A549 (cell line): ENCODE results near the gene HRH2. TPM values are rescaled to one million over a fixed set of nuclear protein-coding genes. Genes with fewer than 3 reads are reported as not detected.

ENCODE experiments used
- ATAC-seq, 2 experiments: fragments of 200-7000 bp in 1 of 2; fragments of >200 bp in 1 of 2; cut with Nextera tagmentation in 1 of 2; cut with Tn5 transposase in 1 of 2; 3 replicates each; pipeline versions ENCODE4 v1.8.0 to v1.9.1; 2018 to 2020; ENCODE audit warnings: mild to moderate bottlenecking in 1 of 2, moderate library complexity in 1 of 2
- CTCF ChIA-PET: fragments of 300-600 bp; sonication (Branson Sonifier 250); formaldehyde crosslinking; extraction: SDS; loops from one replicate; lab custom pipeline; 2021; ENCODE audit warnings: antibody characterized with exemption, inconsistent platforms; lab: Yijun Ruan, JAX
- POLR2A ChIA-PET: fragments of 350-600 bp; formaldehyde crosslinking; extraction: SDS; loops from one replicate; lab custom pipeline; 2021; ENCODE audit warnings: antibody characterized with exemption, inconsistent platforms; lab: Yijun Ruan, JAX
- DNase-seq, 2 experiments: peaks; one replicate each; pipeline versions ENCODE4 v3.0.0 to v3.0.0-alpha.2; 2011 to 2016; ENCODE audit warnings: low read depth in 1 of 2, low spot score in 1 of 2
- FAIRE-seq: peaks from 2 replicates; lab custom pipeline; 2011; peaks lifted over from hg19 to GRCh38; lab: Jason Lieb, UNC
- H3K27ac ChIP-seq, 2 experiments: fragments of >200 bp; sonication (Bioruptor Twin); formaldehyde crosslinking; 3 replicates each; pipeline ENCODE4 v1.5.1; 2016 to 2017
- H3K4me1 ChIP-seq: fragments of >200 bp; sonication (Bioruptor Twin); formaldehyde crosslinking; 3 replicates; pipeline ENCODE4 v1.6.1; 2016
- H3K4me2 ChIP-seq: fragments of >200 bp; sonication (Bioruptor Twin); formaldehyde crosslinking; 3 replicates; pipeline ENCODE4 v1.6.1; 2016
- H3K4me3 ChIP-seq: fragments of >200 bp; sonication (Bioruptor Twin); formaldehyde crosslinking; 3 replicates; pipeline ENCODE4 v1.5.1; 2016
- H3K9me3 ChIP-seq: fragments of >200 bp; sonication (Bioruptor Twin); formaldehyde crosslinking; 3 replicates; pipeline ENCODE4 v1.6.1; 2016
- CHD4 ChIP-seq: fragments of 200-600 bp; sonication (generic); IDR thresholded peaks from 2 replicates; pipeline ENCODE4 v1.6.1; 2016; ENCODE audit warnings: antibody characterized with exemption, mild to moderate bottlenecking, borderline replicate concordance
- EHF ChIP-seq: fragments of 250-450 bp; sonication (Bioruptor Pico); IDR thresholded peaks from 2 replicates; pipeline ENCODE4 v1.5.0; 2020; ENCODE audit warnings: mild to moderate bottlenecking
- EP300 ChIP-seq, 2 experiments: fragments of >200 bp; sonication (Bioruptor Twin); formaldehyde crosslinking; IDR thresholded peaks; 2 replicates in 1 of 2; 3 replicates in 1 of 2; pipeline ENCODE4 v1.6.1; 2016 to 2017
- ESRRA ChIP-seq: fragments of 150-350 bp; IDR thresholded peaks from 2 replicates; pipeline ENCODE4 v1.6.1; 2014; ENCODE audit warnings: mild to moderate bottlenecking, low read length, borderline replicate concordance
- FOSB ChIP-seq: fragments of 250-450 bp; sonication (Bioruptor Pico); IDR thresholded peaks from 2 replicates; pipeline ENCODE4 v1.5.0; 2020; ENCODE audit warnings: mild to moderate bottlenecking, moderate library complexity
- FOXS1 ChIP-seq: fragments of 250-450 bp; sonication (Bioruptor Pico); IDR thresholded peaks from 2 replicates; pipeline ENCODE4 v1.5.0; 2020; ENCODE audit warnings: mild to moderate bottlenecking, moderate library complexity
- HEYL ChIP-seq: fragments of 250-450 bp; sonication (Bioruptor Pico); IDR thresholded peaks from 2 replicates; pipeline ENCODE4 v1.8.0; 2021; ENCODE audit warnings: mild to moderate bottlenecking, moderate library complexity
- HOXB5 ChIP-seq: fragments of 250-450 bp; sonication (Bioruptor Pico); IDR thresholded peaks from 2 replicates; pipeline ENCODE4 v1.5.0; 2020; ENCODE audit warnings: mild to moderate bottlenecking, moderate library complexity
- JUNB ChIP-seq: fragments of >200 bp; sonication (Bioruptor Twin); formaldehyde crosslinking; IDR thresholded peaks from 2 replicates; pipeline ENCODE4 v1.6.1; 2016
- NFE2L2 ChIP-seq: fragments of 150-350 bp; conservative IDR thresholded peaks from 2 replicates; pipeline ENCODE4 v1.6.1; 2014; ENCODE audit warnings: low read length
- NR3C1 ChIP-seq: fragments of >200 bp; sonication (Bioruptor Twin); formaldehyde crosslinking; IDR thresholded peaks from 3 replicates; pipeline ENCODE4 v1.6.1; 2017
- POLR2A ChIP-seq: IDR thresholded peaks from 2 replicates; pipeline ENCODE4 v1.6.1; 2012; ENCODE audit warnings: mild to moderate bottlenecking, low read length
- POLR2AphosphoS2 ChIP-seq: conservative IDR thresholded peaks from 2 replicates; pipeline ENCODE4 v1.6.1; 2012; ENCODE audit warnings: low read length, improper control_type of control experiment, inconsistent platforms
- RAD21 ChIP-seq, 2 experiments: fragments of >200 bp in 1 of 2; sonication (Bioruptor Twin) in 1 of 2; formaldehyde crosslinking in 1 of 2; IDR thresholded peaks in 1 of 2; conservative IDR thresholded peaks in 1 of 2; 2 replicates in 1 of 2; 3 replicates in 1 of 2; pipeline ENCODE4 v1.6.1; 2012 to 2018; ENCODE audit warnings: inconsistent platforms in 1 of 2
- TFCP2L1 ChIP-seq: fragments of 250-450 bp; sonication (Bioruptor Pico); IDR thresholded peaks from 2 replicates; pipeline ENCODE4 v1.5.0; 2021; ENCODE audit warnings: mild to moderate bottlenecking
- ZC3H11A ChIP-seq: fragments of 450-650 bp; IDR thresholded peaks from 2 replicates; pipeline ENCODE4 v1.6.1; 2014; ENCODE audit warnings: antibody characterized with exemption, mild to moderate bottlenecking
- ZNF302 ChIP-seq: fragments of 250-450 bp; sonication (Bioruptor Pico); IDR thresholded peaks from 2 replicates; pipeline ENCODE4 v1.9.0; 2021; ENCODE audit warnings: inconsistent platforms, mild to moderate bottlenecking, moderate library complexity
- WGBS: methylation state at CpG from one replicate; pipeline ENCODE4 v1.1.6; 2017; ENCODE audit errors: missing lambda C conversion rate; 5-methylcytosine and 5-hydroxymethylcytosine counted together
- polyA minus RNA-seq: library from RNA; depleted of rRNA, polyadenylated mRNA; stranded (reverse); fragments of >200 nt; gene quantifications from 2 replicates; pipeline ENCODE4 v1.2.3, GENCODE V29; 2011; rRNA and poly(A)+ RNA removed
- polyA plus RNA-seq, 4 experiments: library from polyadenylated mRNA; depleted of rRNA in 3 of 4; stranded (reverse); fragments of >200 nt; fragmentation: RNase III in 1 of 4; extraction: RNeasy Plus Mini Kit Qiagen cat#74134 plus additional on column Dnase treatment in 1 of 4; gene quantifications; 2 replicates in 3 of 4; 3 replicates in 1 of 4; pipeline ENCODE4 v1.2.3, GENCODE V29; 2011 to 2017
- TF ChIP-seq, protein P1 (sequence below): IDR thresholded peaks from 2 replicates; pipeline ENCODE4 v1.6.1; 2012; ENCODE audit warnings: low read depth, borderline replicate concordance
- TF ChIP-seq, protein P2 (sequence below): IDR thresholded peaks from 2 replicates; pipeline ENCODE4 v1.6.1; 2012
- TF ChIP-seq, protein P3 (sequence below): fragments of >200 bp; sonication (Bioruptor Twin); formaldehyde crosslinking; IDR thresholded peaks from 3 replicates; pipeline ENCODE4 v1.5.1; 2016
- TF ChIP-seq, protein P4 (sequence below): fragments of 250-450 bp; sonication (Bioruptor Pico); IDR thresholded peaks from 2 replicates; pipeline ENCODE4 v1.5.0; 2021; ENCODE audit warnings: mild to moderate bottlenecking, moderate library complexity, borderline replicate concordance

The HRH2 gene, protein sequence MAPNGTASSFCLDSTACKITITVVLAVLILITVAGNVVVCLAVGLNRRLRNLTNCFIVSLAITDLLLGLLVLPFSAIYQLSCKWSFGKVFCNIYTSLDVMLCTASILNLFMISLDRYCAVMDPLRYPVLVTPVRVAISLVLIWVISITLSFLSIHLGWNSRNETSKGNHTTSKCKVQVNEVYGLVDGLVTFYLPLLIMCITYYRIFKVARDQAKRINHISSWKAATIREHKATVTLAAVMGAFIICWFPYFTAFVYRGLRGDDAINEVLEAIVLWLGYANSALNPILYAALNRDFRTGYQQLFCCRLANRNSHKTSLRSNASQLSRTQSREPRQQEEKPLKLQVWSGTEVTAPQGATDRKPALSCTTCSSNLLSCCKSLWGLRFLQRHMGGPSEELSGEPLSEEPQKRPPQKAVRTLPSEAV
- polyA plus RNA-seq (2011; rRNA removed) (0.62 and 0.93 TPM in 2 replicates), polyA plus RNA-seq (2017; fragmentation: RNase III; extraction: RNeasy Plus Mini Kit Qiagen cat#74134 plus additional on column Dnase treatment) (0.54 to 0.87 TPM (median 0.58 TPM) in 3 replicates), polyA minus RNA-seq (1.8 and 1.9 TPM in 2 replicates)
- polyA plus RNA-seq (2012; cell fraction: cytosol; rRNA removed): 0.61 and 0.71 TPM in 2 replicates
- polyA plus RNA-seq (2012; cell fraction: nucleus; rRNA removed): 0.45 and 0.71 TPM in 2 replicates

DNA sequence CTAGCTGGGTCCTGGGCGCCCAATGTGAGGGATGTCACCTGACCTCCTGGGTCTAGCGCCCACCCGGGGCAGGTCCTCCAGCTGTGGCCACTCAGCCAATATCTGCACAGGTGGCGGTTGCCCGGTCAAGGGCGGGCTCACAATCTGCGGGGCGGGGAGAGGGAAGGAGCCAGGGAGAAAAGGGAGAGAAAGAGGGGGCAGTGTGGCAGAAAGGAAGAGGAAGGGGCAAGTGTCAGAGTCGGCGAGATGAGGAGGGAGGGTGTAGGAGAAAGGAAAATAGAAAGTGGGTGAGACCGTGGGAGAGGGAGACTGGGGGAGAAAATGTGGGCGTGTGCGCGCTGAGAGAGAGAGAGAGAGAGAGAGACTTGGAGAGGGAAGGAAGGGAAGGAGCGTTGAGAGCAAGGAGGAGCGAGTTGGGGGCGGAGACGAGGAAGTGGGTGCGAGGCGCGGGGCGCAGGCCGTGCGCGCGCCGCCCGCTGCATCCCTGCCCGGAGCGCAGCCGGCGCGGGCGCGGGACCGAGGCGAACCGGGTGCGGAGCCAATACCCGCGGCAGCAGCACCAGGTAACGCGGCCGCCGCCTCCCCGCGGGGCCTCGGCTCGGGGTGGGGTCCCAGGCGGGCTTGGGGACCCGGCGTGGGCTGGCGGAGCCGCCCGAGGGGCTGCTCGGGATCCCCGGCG lies at the start of gene HRH2:
HRH2 (plus strand) TSS at position 479 of the 679 bp plus-strand sequence. CDS start 25,163 bp downstream, outside the sequence.
- H3K4me2 ChIP-seq: peak within 1 kb of the TSS; percentile 95
- no peak for FAIRE-seq
- ChIA-PET CTCF (interaction anchor here (1.2 to 1.3 kb wide), 2 partner anchors 72 to 128 kb away, joined by 3 to 4 read pairs; no protein-coding TSS in a partner anchor), POLR2A (no interaction called here)
- no peaks in the 10 kb centered on the region for H3K9me3 ChIP-seq
- ATAC-seq: peak; percentile 76 to 87
- peak within 1 kb of the TSS; percentile 60 for H3K4me3 ChIP-seq
- H3K27ac ChIP-seq: peak within 1 kb of the TSS; percentile 73 to 83
- H3K4me1 ChIP-seq: peaks cover 9% of the 10 kb centered on the region; the same call in 2 of the 3 replicates
- TF ChIP-seq, protein P1, sequence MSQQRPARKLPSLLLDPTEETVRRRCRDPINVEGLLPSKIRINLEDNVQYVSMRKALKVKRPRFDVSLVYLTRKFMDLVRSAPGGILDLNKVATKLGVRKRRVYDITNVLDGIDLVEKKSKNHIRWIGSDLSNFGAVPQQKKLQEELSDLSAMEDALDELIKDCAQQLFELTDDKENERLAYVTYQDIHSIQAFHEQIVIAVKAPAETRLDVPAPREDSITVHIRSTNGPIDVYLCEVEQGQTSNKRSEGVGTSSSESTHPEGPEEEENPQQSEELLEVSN: 0 out of 2 replicates have a peak, but pooled peaks have one; percentile 30
- TF ChIP-seq FOSB (CRISPR knock-in tag) (no peak), POLR2A (peak; percentile 49)
- TF ChIP-seq, protein P2, sequence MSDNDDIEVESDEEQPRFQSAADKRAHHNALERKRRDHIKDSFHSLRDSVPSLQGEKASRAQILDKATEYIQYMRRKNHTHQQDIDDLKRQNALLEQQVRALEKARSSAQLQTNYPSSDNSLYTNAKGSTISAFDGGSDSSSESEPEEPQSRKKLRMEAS: peak; percentile 44; the same call in 1 of the 2 replicates
- DNase-seq: peak; percentile 60 to 67
- WGBS: 2% methylated on average over 44 of the region's 58 CpGs

DNA sequence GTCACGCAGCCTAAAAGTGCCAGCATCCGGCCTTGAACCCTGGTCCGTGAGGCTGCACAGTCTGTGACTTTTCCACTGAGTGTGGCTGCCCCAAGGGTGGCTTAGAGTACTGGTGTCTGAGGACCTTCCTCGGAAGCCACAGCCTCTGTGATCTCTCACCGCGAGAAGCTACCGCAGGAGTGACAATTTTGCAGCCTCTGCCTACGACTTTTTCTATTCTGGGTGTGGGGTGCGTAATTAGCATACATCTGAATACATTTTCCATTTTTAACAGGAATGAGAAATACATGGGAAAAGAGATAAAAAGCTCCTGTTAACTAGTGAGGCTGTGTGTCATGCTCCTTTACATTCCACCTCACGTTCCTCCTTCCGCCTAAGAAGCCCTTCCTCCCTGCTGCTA lies 48.3 kb upstream of the HRH2 start:
- ChIA-PET CTCF (interaction anchor here (0.7 kb wide), 1 partner anchor 42 kb away, joined by 3 read pairs; no protein-coding TSS in a partner anchor), POLR2A (no interaction called here)
- no peak for FAIRE-seq
- H3K4me2 ChIP-seq: no peak overlapping the region
- ATAC-seq: no peak
- TF ChIP-seq, protein P3, sequence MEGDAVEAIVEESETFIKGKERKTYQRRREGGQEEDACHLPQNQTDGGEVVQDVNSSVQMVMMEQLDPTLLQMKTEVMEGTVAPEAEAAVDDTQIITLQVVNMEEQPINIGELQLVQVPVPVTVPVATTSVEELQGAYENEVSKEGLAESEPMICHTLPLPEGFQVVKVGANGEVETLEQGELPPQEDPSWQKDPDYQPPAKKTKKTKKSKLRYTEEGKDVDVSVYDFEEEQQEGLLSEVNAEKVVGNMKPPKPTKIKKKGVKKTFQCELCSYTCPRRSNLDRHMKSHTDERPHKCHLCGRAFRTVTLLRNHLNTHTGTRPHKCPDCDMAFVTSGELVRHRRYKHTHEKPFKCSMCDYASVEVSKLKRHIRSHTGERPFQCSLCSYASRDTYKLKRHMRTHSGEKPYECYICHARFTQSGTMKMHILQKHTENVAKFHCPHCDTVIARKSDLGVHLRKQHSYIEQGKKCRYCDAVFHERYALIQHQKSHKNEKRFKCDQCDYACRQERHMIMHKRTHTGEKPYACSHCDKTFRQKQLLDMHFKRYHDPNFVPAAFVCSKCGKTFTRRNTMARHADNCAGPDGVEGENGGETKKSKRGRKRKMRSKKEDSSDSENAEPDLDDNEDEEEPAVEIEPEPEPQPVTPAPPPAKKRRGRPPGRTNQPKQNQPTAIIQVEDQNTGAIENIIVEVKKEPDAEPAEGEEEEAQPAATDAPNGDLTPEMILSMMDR: no peak
- TF ChIP-seq ZNF302 (CRISPR knock-in tag) (no peak), CHD4 (no peak), HOXB5 (no peak)
- TF ChIP-seq, all 56 proteins: peak for 0
- Histone ChIP-seq H3K9me3 (peaks cover 13% of the 10 kb centered on the region), H3K4me3 (no peak overlapping the region), H3K27ac (no peak overlapping the region), H3K4me1 (no peaks in the 10 kb centered on the region)
- no peak for DNase-seq
- WGBS: 73% methylated on average over 11 of the region's 11 CpGs

DNA sequence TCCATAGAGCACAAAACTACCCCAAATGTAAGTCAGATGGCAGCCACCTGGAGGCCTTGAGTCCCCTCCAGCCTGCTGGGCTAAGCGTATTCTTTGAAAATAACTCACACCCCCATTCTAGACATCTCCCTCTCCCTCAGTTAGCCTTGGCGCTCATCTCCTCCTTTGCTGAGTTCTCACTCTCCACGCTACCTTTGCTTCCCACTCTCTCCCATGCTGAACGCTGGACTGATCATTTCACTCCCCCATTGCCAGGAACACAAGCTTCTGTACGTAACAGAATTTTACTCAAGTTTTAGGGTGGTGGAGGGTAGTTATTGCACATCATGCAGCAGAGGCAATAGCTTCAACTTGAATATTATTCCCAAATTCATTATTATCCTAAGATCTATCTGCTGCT lies 47.5 kb upstream of the HRH2 start:
- DNase-seq (no peak), ATAC-seq (no peak), FAIRE-seq (no peak)
- POLR2A ChIA-PET: no interaction called here
- TF ChIP-seq FOXS1 (CRISPR knock-in tag): no peak
- TF ChIP-seq POLR2AphosphoS2: no peak
- TF ChIP-seq ESRRA: no peak
- no peak for TF ChIP-seq ZC3H11A
- no peak for TF ChIP-seq HEYL
- no peak for TF ChIP-seq EP300 (IDR thresholded peaks at IDR 0.05)
- TF ChIP-seq NFE2L2: no peak
- no peak for TF ChIP-seq TFCP2L1 (CRISPR knock-in tag)
- TF ChIP-seq JUNB: no peak
- no peak for TF ChIP-seq NR3C1
- no peak for TF ChIP-seq EHF (CRISPR knock-in tag)
- no peak for TF ChIP-seq RAD21 (conservative IDR thresholded peaks at IDR 0.05 in 1 of 2, IDR thresholded peaks at IDR 0.05 in 1 of 2)
- TF ChIP-seq, protein P4, sequence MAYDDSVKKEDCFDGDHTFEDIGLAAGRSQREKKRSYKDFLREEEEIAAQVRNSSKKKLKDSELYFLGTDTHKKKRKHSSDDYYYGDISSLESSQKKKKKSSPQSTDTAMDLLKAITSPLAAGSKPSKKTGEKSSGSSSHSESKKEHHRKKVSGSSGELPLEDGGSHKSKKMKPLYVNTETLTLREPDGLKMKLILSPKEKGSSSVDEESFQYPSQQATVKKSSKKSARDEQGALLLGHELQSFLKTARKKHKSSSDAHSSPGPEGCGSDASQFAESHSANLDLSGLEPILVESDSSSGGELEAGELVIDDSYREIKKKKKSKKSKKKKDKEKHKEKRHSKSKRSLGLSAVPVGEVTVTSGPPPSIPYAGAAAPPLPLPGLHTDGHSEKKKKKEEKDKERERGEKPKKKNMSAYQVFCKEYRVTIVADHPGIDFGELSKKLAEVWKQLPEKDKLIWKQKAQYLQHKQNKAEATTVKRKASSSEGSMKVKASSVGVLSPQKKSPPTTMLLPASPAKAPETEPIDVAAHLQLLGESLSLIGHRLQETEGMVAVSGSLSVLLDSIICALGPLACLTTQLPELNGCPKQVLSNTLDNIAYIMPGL (CRISPR knock-in tag): no peak
- no peak for TF ChIP-seq FOSB (CRISPR knock-in tag)
- CTCF ChIA-PET: no interaction called here
- H3K4me1 ChIP-seq: no peaks in the 10 kb centered on the region
- WGBS: 68% methylated on average over 5 of the region's 5 CpGs
- no peak overlapping the region for H3K4me2 ChIP-seq
- peaks cover 5% of the 10 kb centered on the region; the same call in 1 of the 3 replicates for H3K9me3 ChIP-seq
- no peak overlapping the region for H3K4me3 ChIP-seq
- no peak overlapping the region for H3K27ac ChIP-seq
